Neuronal stem cell (in vitro differentiated cells): ENCODE data around the gene SRSF4.

ENCODE experiments used
- DNase-seq: peaks from one replicate; pipeline ENCODE4 v3.0.0-alpha.2; 2013; ENCODE audit warnings: low spot score
- H2AFZ ChIP-seq: one replicate; pipeline ENCODE4 v1.6.1; 2013; ENCODE audit warnings: mild to moderate bottlenecking, low read length, inconsistent platforms
- H2AK5ac ChIP-seq: 2 replicates; pipeline ENCODE4 v1.6.1; 2013; ENCODE audit warnings: low read depth, mild to moderate bottlenecking, inconsistent platforms, low read length, moderate library complexity, mixed read lengths
- H2BK120ac ChIP-seq: 2 replicates; pipeline ENCODE4 v1.6.1; 2013; ENCODE audit warnings: low read depth, mild to moderate bottlenecking, inconsistent platforms, low read length, moderate library complexity, mixed read lengths
- H2BK12ac ChIP-seq: one replicate; pipeline ENCODE4 v1.6.1; 2013; ENCODE audit warnings: low read length, inconsistent platforms
- H2BK15ac ChIP-seq: 2 replicates; pipeline ENCODE4 v1.6.1; 2013; ENCODE audit warnings: mild to moderate bottlenecking, low read length, inconsistent platforms, mixed read lengths
- H2BK5ac ChIP-seq: one replicate; pipeline ENCODE4 v1.6.1; 2013; ENCODE audit warnings: inconsistent platforms, mild to moderate bottlenecking, low read length, moderate library complexity
- H3K14ac ChIP-seq: one replicate; pipeline ENCODE4 v1.6.1; 2013; ENCODE audit warnings: low read length, inconsistent platforms
- H3K18ac ChIP-seq: 2 replicates; pipeline ENCODE4 v1.6.1; 2013; ENCODE audit warnings: low read length, inconsistent platforms
- H3K23ac ChIP-seq: 2 replicates; pipeline ENCODE4 v1.6.1; 2013; ENCODE audit warnings: low read depth, mild to moderate bottlenecking, mixed read lengths, low read length, inconsistent platforms; ENCODE audit not compliant: poor library complexity
- H3K27ac ChIP-seq: replicated peaks from 3 replicates; pipeline ENCODE4 v1.5.1; 2013; ENCODE audit warnings: low read length, inconsistent platforms
- H3K27me3 ChIP-seq, 3 experiments: 2 replicates each; pipeline ENCODE4 v1.6.1; 2013; ENCODE audit warnings: low read length in 3 of 3, mild to moderate bottlenecking in 2 of 3, inconsistent platforms in 1 of 3, low read depth in 1 of 3, mixed read lengths in 1 of 3, moderate library complexity in 1 of 3; ENCODE audit not compliant: control insufficient read depth in 3 of 3, insufficient read depth in 3 of 3
- H3K36me3 ChIP-seq, 2 donors: replicated peaks in 1 of 2; 2 replicates each; pipeline ENCODE4 v1.6.1; 2013; ENCODE audit warnings: low read length in 2 of 2; ENCODE audit not compliant: control insufficient read depth in 2 of 2, insufficient read depth in 2 of 2
- H3K4ac ChIP-seq: 2 replicates; pipeline ENCODE4 v1.6.1; 2013; ENCODE audit warnings: inconsistent platforms, mild to moderate bottlenecking, low read length, moderate library complexity
- H3K4me1 ChIP-seq, 2 donors: 1 replicate in 1 of 2; 2 replicates in 1 of 2; pipeline ENCODE4 v1.6.1; 2013; ENCODE audit warnings: low read length in 2 of 2, low read depth in 1 of 2; ENCODE audit not compliant: control insufficient read depth in 2 of 2, insufficient read depth in 1 of 2
- H3K4me2 ChIP-seq: one replicate; pipeline ENCODE4 v1.6.1; 2013; ENCODE audit warnings: mild to moderate bottlenecking, low read length, inconsistent platforms; ENCODE audit not compliant: insufficient read depth, poor library complexity, severe bottlenecking
- H3K4me3 ChIP-seq, 2 donors: 2 replicates each; pipeline ENCODE4 v1.5.1; 2013; ENCODE audit warnings: low read length in 2 of 2, mild to moderate bottlenecking in 2 of 2, inconsistent platforms in 1 of 2, moderate library complexity in 1 of 2
- H3K79me1 ChIP-seq: one replicate; pipeline ENCODE4 v1.6.1; 2013; ENCODE audit warnings: low read depth, mild to moderate bottlenecking, inconsistent platforms, low read length, moderate library complexity
- H3K9ac ChIP-seq: one replicate; pipeline ENCODE4 v1.6.1; 2013; ENCODE audit warnings: mild to moderate bottlenecking, low read depth, low read length, inconsistent platforms; ENCODE audit not compliant: poor library complexity
- H3K9me3 ChIP-seq, 2 donors: replicated peaks in 1 of 2; 2 replicates each; pipeline versions ENCODE3 to v1.6.1; 2013; ENCODE audit warnings: low read length in 2 of 2, mild to moderate bottlenecking in 2 of 2, inconsistent platforms in 1 of 2, low read depth in 1 of 2, mixed read lengths in 1 of 2, moderate library complexity in 1 of 2; ENCODE audit not compliant: control insufficient read depth in 2 of 2, insufficient read depth in 1 of 2
- H4K8ac ChIP-seq: one replicate; pipeline ENCODE4 v1.6.1; 2013; ENCODE audit warnings: low read depth, mild to moderate bottlenecking, inconsistent platforms, low read length, moderate library complexity
- H4K91ac ChIP-seq: one replicate; pipeline ENCODE4 v1.6.1; 2013; ENCODE audit warnings: low read length, low read depth, mild to moderate bottlenecking, inconsistent platforms; ENCODE audit not compliant: poor library complexity
- WGBS, 2 donors: extraction: QIAGEN DNeasy Blood & Tissue Kit; methylation state at CpG; one replicate each; pipeline ENCODE4 v1.1.7; 2013; ENCODE audit warnings: missing lambda C conversion rate in 2 of 2, mixed read lengths in 1 of 2; ENCODE audit not compliant: insufficient read length in 2 of 2, insufficient replicate concordance in 1 of 2; ENCODE audit errors: extremely low coverage in 2 of 2; 5-methylcytosine and 5-hydroxymethylcytosine counted together

SRSF4 gene

DNA sequence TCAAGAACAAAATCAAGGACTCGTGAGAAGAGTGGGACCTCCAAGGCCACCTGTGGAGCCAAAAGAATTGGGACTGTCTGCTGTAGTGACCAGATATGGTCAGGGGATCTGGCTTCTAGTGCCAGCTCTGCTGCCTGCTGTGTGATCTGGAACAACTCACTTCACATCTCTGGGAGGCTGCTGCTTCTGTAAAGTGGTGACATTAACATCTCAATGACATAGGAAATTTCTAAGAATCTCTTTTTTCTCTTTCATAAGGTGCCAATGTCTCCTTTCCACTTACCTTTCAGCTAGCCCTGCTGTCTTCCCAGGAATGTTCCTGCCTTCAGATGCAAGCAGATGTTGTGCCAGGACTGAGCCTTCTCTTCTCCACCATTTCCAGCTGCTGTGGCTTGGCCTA is 5.0 kb upstream of the SRSF4 start:
- DNase-seq, result no peak
- H3K14ac ChIP-seq, result no peak overlapping the region
- H2BK120ac ChIP-seq, result no peak overlapping the region
- H3K36me3 ChIP-seq, result peaks cover 0 to 1% of the 10 kb centered on the region in 2 donors
- no CpG with 5 or more reads among the region's 1 CpG for WGBS, 2 donors
- H2BK12ac ChIP-seq, result no peak overlapping the region
- H2BK15ac ChIP-seq, result no peak overlapping the region
- no peak overlapping the region for H2AFZ ChIP-seq
- H3K4me1 ChIP-seq, result peaks cover 0 to 8% of the 10 kb centered on the region in 2 donors
- H3K18ac ChIP-seq, result no peak overlapping the region
- peaks cover 0 to 3% of the 10 kb centered on the region in 2 donors for H3K9me3 ChIP-seq
- H2BK5ac ChIP-seq, result no peak overlapping the region
- no peak overlapping the region for H4K91ac ChIP-seq
- H3K79me1 ChIP-seq, result no peaks in the 10 kb centered on the region
- H3K27ac ChIP-seq, result no peak overlapping the region
- H3K23ac ChIP-seq, result no peak overlapping the region
- H2AK5ac ChIP-seq, result no peak overlapping the region
- no peak overlapping the region for H3K4me2 ChIP-seq
- H3K4me3 ChIP-seq, result no peak overlapping the region
- no peak overlapping the region for H4K8ac ChIP-seq
- H3K9ac ChIP-seq, result no peak overlapping the region
- H3K4ac ChIP-seq, result no peak overlapping the region
- H3K27me3 ChIP-seq, result no peaks in the 10 kb centered on the region

DNA sequence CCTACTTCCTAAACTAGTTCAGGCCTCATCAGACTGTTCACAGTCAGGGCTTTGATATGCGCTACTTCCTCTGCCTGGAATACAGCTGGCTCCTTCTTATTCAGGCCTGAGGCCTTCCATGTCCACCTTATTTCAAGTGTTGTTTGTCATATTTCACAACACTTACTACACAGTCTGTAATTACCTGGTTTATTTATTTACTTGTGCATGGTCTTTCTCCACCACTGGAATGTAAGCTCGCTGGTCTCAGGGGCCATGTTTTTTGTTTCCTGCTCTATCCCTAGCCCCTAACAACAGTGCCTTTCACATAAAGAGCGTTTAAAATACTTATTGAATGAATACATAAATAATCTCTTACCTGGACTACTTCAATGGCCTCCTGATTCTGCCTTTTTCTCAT is 4.6 kb upstream of the SRSF4 start:
- WGBS, 2 donors, result no CpG with 5 or more reads among the region's 3 CpGs
- no peak overlapping the region for H2BK120ac ChIP-seq
- H3K79me1 ChIP-seq, result no peaks in the 10 kb centered on the region
- H3K9me3 ChIP-seq, result peaks cover 0 to 3% of the 10 kb centered on the region in 2 donors
- no peak overlapping the region for H2BK12ac ChIP-seq
- H2BK15ac ChIP-seq, result no peak overlapping the region
- no peaks in the 10 kb centered on the region for H3K27me3 ChIP-seq
- no peak overlapping the region for H4K91ac ChIP-seq
- no peak overlapping the region for H3K27ac ChIP-seq
- H3K4me3 ChIP-seq, result no peak overlapping the region
- H2BK5ac ChIP-seq, result no peak overlapping the region
- H3K4ac ChIP-seq, result no peak overlapping the region
- no peak overlapping the region for H3K18ac ChIP-seq
- H3K9ac ChIP-seq, result no peak overlapping the region
- no peak overlapping the region for H2AK5ac ChIP-seq
- no peak for DNase-seq
- H3K14ac ChIP-seq, result no peak overlapping the region
- H2AFZ ChIP-seq, result no peak overlapping the region
- H3K36me3 ChIP-seq, result peaks cover 0 to 1% of the 10 kb centered on the region in 2 donors
- H4K8ac ChIP-seq, result no peak overlapping the region
- peaks cover 0 to 8% of the 10 kb centered on the region in 2 donors for H3K4me1 ChIP-seq
- no peak overlapping the region for H3K23ac ChIP-seq
- no peak overlapping the region for H3K4me2 ChIP-seq

DNA sequence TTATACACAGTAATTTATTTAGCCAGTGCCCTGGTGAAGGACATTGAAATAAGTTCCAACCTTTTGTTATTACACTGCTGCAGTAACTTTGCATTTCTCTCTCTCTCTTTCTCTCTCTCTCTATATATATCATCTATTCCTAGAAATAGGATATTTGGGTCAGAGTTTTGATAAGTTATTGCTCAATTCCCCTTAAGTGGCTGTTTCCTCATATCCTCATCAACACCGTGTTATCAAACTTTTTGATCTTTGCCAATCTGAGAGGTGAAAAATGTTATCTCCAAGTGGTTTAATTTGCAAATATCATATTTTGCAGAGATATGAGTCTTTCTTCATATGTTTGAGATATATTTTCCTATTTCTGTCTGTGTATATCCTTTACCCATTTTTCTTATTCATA is 1.6 kb upstream of the SRSF4 start:
- peaks cover 0 to 4% of the 10 kb centered on the region in 2 donors for H3K9me3 ChIP-seq
- no peak overlapping the region for H2AK5ac ChIP-seq
- WGBS, 2 donors, result no CpG with 5 or more reads among the region's 1 CpG
- H3K27me3 ChIP-seq, result no peaks in the 10 kb centered on the region
- no peaks in the 10 kb centered on the region for H3K79me1 ChIP-seq
- DNase-seq, result no peak
- H3K4me3 ChIP-seq, result no peak overlapping the region
- H3K27ac ChIP-seq, result no peak overlapping the region
- H2AFZ ChIP-seq, result no peak overlapping the region
- no peak overlapping the region for H2BK120ac ChIP-seq
- H2BK12ac ChIP-seq, result no peak overlapping the region
- H2BK5ac ChIP-seq, result no peak overlapping the region
- H3K23ac ChIP-seq, result no peak overlapping the region
- H3K4ac ChIP-seq, result no peak overlapping the region
- no peak overlapping the region for H4K8ac ChIP-seq
- no peak overlapping the region for H3K4me2 ChIP-seq
- no peak overlapping the region for H2BK15ac ChIP-seq
- H4K91ac ChIP-seq, result no peak overlapping the region
- no peak overlapping the region for H3K9ac ChIP-seq
- H3K4me1 ChIP-seq, result peaks cover 8 to 11% of the 10 kb centered on the region in 2 donors
- no peak overlapping the region for H3K14ac ChIP-seq
- peaks cover 4 to 20% of the 10 kb centered on the region in 2 donors for H3K36me3 ChIP-seq
- H3K18ac ChIP-seq, result no peak overlapping the region

DNA sequence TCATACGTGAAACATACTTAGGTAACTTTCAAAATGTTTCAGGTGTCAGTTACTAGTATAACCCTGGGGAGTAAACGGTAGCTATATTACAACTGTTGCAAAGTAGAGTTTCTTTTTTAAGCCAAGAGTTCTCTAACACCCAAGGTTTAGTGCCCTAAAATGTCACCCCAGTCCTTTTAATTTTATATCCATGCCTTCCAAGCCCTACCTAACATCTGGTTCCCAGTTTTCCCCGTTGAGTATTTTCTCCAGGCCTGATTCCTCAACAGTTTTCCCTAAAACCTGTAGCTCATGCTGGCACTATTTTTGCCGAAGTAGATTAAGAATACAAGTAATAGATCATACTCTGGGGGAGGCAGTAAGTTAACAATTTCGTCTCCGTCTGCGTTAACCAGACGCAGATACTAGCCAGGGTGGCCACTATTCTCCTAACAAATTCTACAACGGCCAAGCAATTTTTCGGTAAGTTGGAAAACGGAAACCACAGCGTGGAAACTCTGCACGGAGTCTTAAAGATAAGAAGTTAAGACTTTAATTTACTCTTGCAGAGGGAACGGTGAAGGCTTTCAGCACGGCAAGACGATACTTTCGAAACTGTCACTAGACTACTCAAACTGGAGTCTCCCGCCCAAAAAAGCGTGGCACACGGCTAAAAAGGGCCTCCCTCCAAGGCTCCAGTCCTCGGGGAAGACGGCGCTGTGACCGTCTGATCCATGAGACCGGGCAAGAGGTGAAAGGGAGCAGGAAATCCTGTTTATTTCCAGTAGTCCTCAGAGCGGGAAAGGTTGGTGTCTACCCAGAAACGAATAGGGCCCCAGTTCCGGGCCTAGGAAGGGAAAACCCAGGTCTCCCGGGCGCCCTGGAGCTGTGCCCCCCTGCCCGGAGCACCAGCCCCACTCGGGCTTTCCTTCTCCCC is 945 bp downstream of the SRSF4 start:
- peaks cover 0 to 11% of the 10 kb centered on the region in 2 donors for H3K4me1 ChIP-seq
- no peak overlapping the region for H3K4ac ChIP-seq
- peak overlapping the region; percentile 96 for H2AFZ ChIP-seq
- no peak overlapping the region for H4K8ac ChIP-seq
- H3K9me3 ChIP-seq, result peaks cover 0 to 18% of the 10 kb centered on the region in 2 donors
- peak overlapping the region; percentile 99 for H3K9ac ChIP-seq
- no CpG with 5 or more reads among the region's 32 CpGs for WGBS, 2 donors
- no peak for DNase-seq
- H2BK15ac ChIP-seq, result peak overlapping the region; percentile 32
- peak overlapping the region; percentile 91 to 99 for H3K4me3 ChIP-seq
- H2BK5ac ChIP-seq, result peak overlapping the region; percentile 98
- peak overlapping the region; percentile 60 for H3K14ac ChIP-seq
- peak overlapping the region; percentile 98 for H3K27ac ChIP-seq
- peaks cover 2% of the 10 kb centered on the region for H3K79me1 ChIP-seq
- no peak overlapping the region for H4K91ac ChIP-seq
- H2BK120ac ChIP-seq, result no peak overlapping the region
- H2AK5ac ChIP-seq, result peak overlapping the region; percentile 96
- H3K18ac ChIP-seq, result peak overlapping the region; percentile 100
- peaks cover 7 to 43% of the 10 kb centered on the region in 2 donors for H3K36me3 ChIP-seq
- H3K27me3 ChIP-seq, result no peaks in the 10 kb centered on the region
- no peak overlapping the region for H2BK12ac ChIP-seq
- H3K4me2 ChIP-seq, result peak overlapping the region; percentile 55
- peak overlapping the region; percentile 99 for H3K23ac ChIP-seq
